Transverse colon (tissue), 4 donors: ENCODE measurements around the gene KRTAP10-11. TPM values are rescaled to one million over a fixed set of nuclear protein-coding genes. Genes with fewer than 3 reads are reported as not detected.
"Not testable (repeated sequence)": the region's sequence is repeated elsewhere in the genome, so short reads cannot be mapped to it uniquely, and the experiment has no call there.

Experiments used
- DNase-seq: peaks from one replicate; pipeline ENCODE4 v3.0.0-alpha.2; 2019
- H3K27ac ChIP-seq, 4 donors: fragments of 200-600 bp; sonication (generic); 2 replicates each; pipeline ENCODE4 v1.5.1; 2016 to 2018; ENCODE audit warnings: inconsistent platforms in 4 of 4
- H3K27me3 ChIP-seq: fragments of 200-600 bp; sonication (generic); 2 replicates; pipeline ENCODE4 v1.5.1; 2017; ENCODE audit warnings: inconsistent platforms
- H3K36me3 ChIP-seq, 4 donors: fragments of 200-600 bp; sonication (generic); 2 replicates each; pipeline ENCODE4 v1.5.1; 2017 to 2019; ENCODE audit warnings: inconsistent platforms in 4 of 4
- H3K4me1 ChIP-seq, 4 donors: fragments of 200-600 bp; sonication (generic); 2 replicates each; pipeline ENCODE4 v1.5.1; 2017 to 2020; ENCODE audit warnings: inconsistent platforms in 4 of 4
- H3K4me3 ChIP-seq, 4 donors: fragments of 200-600 bp; sonication (generic); 1 replicate in 1 of 4; 2 replicates in 3 of 4; pipeline versions ENCODE4 v1.5.1 to v1.6.1; 2017 to 2019; ENCODE audit warnings: inconsistent platforms in 4 of 4
- H3K9me3 ChIP-seq, 2 donors: fragments of 200-600 bp; sonication (generic); 2 replicates each; pipeline ENCODE4 v1.5.1; 2017 to 2019; ENCODE audit warnings: inconsistent platforms in 2 of 2
- CTCF ChIP-seq, 5 experiments: fragments of 200-600 bp in 3 of 5; fragments of 450-650 bp in 2 of 5; sonication (generic) in 3 of 5; IDR thresholded peaks; 1 replicate in 2 of 5; 2 replicates in 3 of 5; pipeline ENCODE4 v1.5.1; 2016 to 2017; ENCODE audit warnings: antibody characterized with exemption in 5 of 5, inconsistent platforms in 3 of 5, mild to moderate bottlenecking in 2 of 5, moderate library complexity in 1 of 5
- EP300 ChIP-seq: sonication (generic); formaldehyde crosslinking; IDR thresholded peaks from one replicate; pipeline ENCODE4 v1.6.1; 2017; ENCODE audit warnings: antibody characterized with exemption, low read depth
- POLR2A ChIP-seq: fragments of 450-650 bp; IDR thresholded peaks from one replicate; pipeline ENCODE4 v1.6.1; 2016; ENCODE audit warnings: antibody characterized with exemption, mild to moderate bottlenecking, moderate library complexity
- POLR2AphosphoS5 ChIP-seq, 3 donors: sonication (generic); formaldehyde crosslinking; IDR thresholded peaks; one replicate each; pipeline ENCODE4 v1.6.1; 2016; ENCODE audit warnings: antibody characterized with exemption in 3 of 3
- WGBS, 2 donors: methylation state at CpG; one replicate each; pipeline ENCODE4 v1.1.5; 2018; ENCODE audit warnings: low coverage in 1 of 2; 5-methylcytosine and 5-hydroxymethylcytosine counted together
- in situ Hi-C, 4 donors: fragments of 200-750 bp; cut with MboI; loops; one replicate each; pipeline versions ENCODE4 v1.15.0 to v1.15.1; 2017; ENCODE audit warnings: low sequenced_read_pairs in 3 of 4, low pct_ligation_motif_present in 1 of 4, low pct_unique_long_range_greater_than_20kb in 1 of 4
- intact Hi-C: fragments of 100-400 bp; cut with DNase I; formaldehyde crosslinking; loops from one replicate; pipeline ENCODE4 v1.15.1; 2023; ENCODE audit warnings: low total_unique reads
- total RNA-seq, 4 donors: library from RNA; depleted of rRNA; stranded (reverse); fragments of >200 nt; gene quantifications; one replicate each; pipeline ENCODE4 v1.1.0, GENCODE V29; 2016

Gene KRTAP10-11
- not detected for total RNA-seq

GRCh38 chr21:44646366-44647221, at the start of gene KRTAP10-11:
KRTAP10-11 (plus strand) TSS chr21:44646414; CDS start chr21:44646459, 45 bp downstream.
- 68% methylated on average over 18 of the region's 21 CpGs; no CpG with 5 or more reads in 1 of the 2 donors for WGBS, 2 donors
- DNase-seq, H3K4me1 ChIP-seq, H3K4me3 ChIP-seq, H3K27ac ChIP-seq, H3K36me3 ChIP-seq, in situ Hi-C loops, H3K27me3 ChIP-seq, H3K9me3 ChIP-seq, intact Hi-C loops: not testable (repeated sequence)

- Histone ChIP-seq H3K27ac (no peak overlapping the region), H3K4me1 (no peaks in the 10 kb centered on the region), H3K9me3 (peaks cover 0 to 5% of the 10 kb centered on the region in 2 donors), H3K36me3 (no peaks in the 10 kb centered on the region), H3K4me3 (no peak overlapping the region), H3K27me3 (peaks cover 46% of the 10 kb centered on the region)
- TF ChIP-seq POLR2AphosphoS5 (IDR thresholded peaks at IDR 0.05) (no peak), EP300 (no peak), CTCF (IDR thresholded peaks at IDR 0.05) (no peak), POLR2A (no peak)
- in situ Hi-C loops (loop anchor here in 2 of 4 donors (25.0 kb wide), 1 partner anchor 89 kb away; the partner anchor contains the start of genes KRTAP10-12 (in 2 of the 2) and KRTAP12-1 (in 2 of the 2)), intact Hi-C loops (no loop called here)
- 64 to 79% methylated on average over 11 of the region's 11 CpGs for WGBS, 2 donors
- DNase-seq: no peak
These were observed 48.2 kb upstream of the KRTAP10-11 start for GRCh38 chr21:44598061-44598460.

GRCh38 chr21:44599264-44600029, 46.8 kb upstream of the KRTAP10-11 start:
- no peak overlapping the region for H3K27ac ChIP-seq
- in situ Hi-C loops: loop anchor here in 2 of 4 donors (25.0 kb wide), 1 partner anchor 88 kb away; the partner anchor contains the start of genes KRTAP10-12 (in 2 of the 2) and KRTAP12-1 (in 2 of the 2)
- 83 to 89% methylated on average over 6 to 8 of the region's 8 CpGs for WGBS, 2 donors
- no peak for TF ChIP-seq CTCF (IDR thresholded peaks at IDR 0.05)
- peaks cover 42% of the 10 kb centered on the region for H3K27me3 ChIP-seq
- H3K9me3 ChIP-seq: peaks cover 0 to 5% of the 10 kb centered on the region in 2 donors
- H3K36me3 ChIP-seq: no peaks in the 10 kb centered on the region
- H3K4me3 ChIP-seq: no peak overlapping the region
- no peaks in the 10 kb centered on the region for H3K4me1 ChIP-seq
- DNase-seq: no peak
- intact Hi-C loops: no loop called here

GRCh38 chr21:44600118-44600978, 45.9 kb upstream of the KRTAP10-11 start, which contains the start of gene KRTAP10-7:
KRTAP10-7 (plus strand) TSS chr21:44600597; CDS start chr21:44600622, 25 bp downstream.
- H3K36me3 ChIP-seq, H3K27ac ChIP-seq, DNase-seq, H3K9me3 ChIP-seq, intact Hi-C loops, H3K4me3 ChIP-seq, H3K4me1 ChIP-seq, in situ Hi-C loops: not testable (repeated sequence)
- WGBS, 2 donors: 51 to 60% methylated on average over 7 to 23 of the region's 23 CpGs
- peaks cover 37% of the 10 kb centered on the region for H3K27me3 ChIP-seq

GRCh38 chr21:44601091-44601490, 45.1 kb upstream of the KRTAP10-11 start:
- H3K9me3 ChIP-seq, H3K27ac ChIP-seq, H3K36me3 ChIP-seq, H3K4me3 ChIP-seq, H3K4me1 ChIP-seq, in situ Hi-C loops, intact Hi-C loops, DNase-seq: not testable (repeated sequence)
- H3K27me3 ChIP-seq: peaks cover 36% of the 10 kb centered on the region
- WGBS, 2 donors: 62% methylated on average over 5 of the region's 10 CpGs; no CpG with 5 or more reads in 1 of the 2 donors
